Keratinocyte (primary cell): ENCODE data around the gene DAGLA. TPM values are rescaled to one million over a fixed set of nuclear protein-coding genes. Genes with fewer than 3 reads are reported as not detected.

Experiments used
- DNase-seq: peaks from one replicate; pipeline ENCODE4 v3.0.0-alpha.2; 2011; ENCODE audit warnings: low read depth, missing footprints, low spot score
- FAIRE-seq: peaks from 2 replicates; lab custom pipeline; 2011; peaks lifted over from hg19 to GRCh38; lab: Jason Lieb, UNC
- H2AFZ ChIP-seq: 2 replicates; pipeline ENCODE4 v1.6.0; 2012; ENCODE audit warnings: low read length, control low read depth, inconsistent platforms; ENCODE audit not compliant: control insufficient read depth
- H3K27ac ChIP-seq: 2 replicates; pipeline ENCODE4 v1.5.1; 2011; ENCODE audit warnings: low read length; ENCODE audit not compliant: control insufficient read depth, insufficient read depth
- H3K27me3 ChIP-seq: 3 replicates; pipeline ENCODE4 v1.6.0; 2011; ENCODE audit warnings: low read length; ENCODE audit not compliant: control insufficient read depth, insufficient read depth; ENCODE audit errors: extremely low read depth
- H3K36me3 ChIP-seq, 2 experiments: 2 replicates in 1 of 2; 3 replicates in 1 of 2; pipeline ENCODE4 v1.5.1; 2011; ENCODE audit warnings: low read length in 2 of 2, mild to moderate bottlenecking in 1 of 2; ENCODE audit not compliant: control insufficient read depth in 2 of 2, insufficient read depth in 2 of 2; ENCODE audit errors: extremely low read depth in 1 of 2
- H3K4me1 ChIP-seq: 3 replicates; pipeline ENCODE4 v1.5.1; 2011; ENCODE audit warnings: low read length; ENCODE audit not compliant: control insufficient read depth, insufficient read depth; ENCODE audit errors: extremely low read depth
- H3K4me2 ChIP-seq: 3 replicates; pipeline ENCODE4 v1.6.0; 2011; ENCODE audit warnings: low read depth, low read length; ENCODE audit not compliant: control insufficient read depth, insufficient read depth; ENCODE audit errors: extremely low read depth
- H3K4me3 ChIP-seq, 3 experiments: fragments of 200-600 bp in 1 of 3; sonication (generic) in 1 of 3; 2 replicates in 2 of 3; 3 replicates in 1 of 3; pipeline ENCODE4 v1.5.1; 2011 to 2016; ENCODE audit warnings: low read length in 3 of 3, mild to moderate bottlenecking in 3 of 3, control low read depth in 2 of 3, inconsistent platforms in 1 of 3, low read depth in 1 of 3, mixed read lengths in 1 of 3, mixed run types in 1 of 3, moderate library complexity in 1 of 3; ENCODE audit not compliant: control insufficient read depth in 2 of 3, insufficient read depth in 2 of 3; ENCODE audit errors: extremely low read depth in 1 of 3
- H3K79me2 ChIP-seq: 2 replicates; pipeline ENCODE4 v1.6.0; 2012; ENCODE audit warnings: low read length; ENCODE audit not compliant: control insufficient read depth, insufficient read depth
- H3K9ac ChIP-seq: 3 replicates; pipeline ENCODE4 v1.6.0; 2011; ENCODE audit warnings: low read length; ENCODE audit not compliant: control insufficient read depth, insufficient read depth; ENCODE audit errors: extremely low read depth
- H3K9me1 ChIP-seq: 3 replicates; pipeline ENCODE4 v1.6.0; 2011; ENCODE audit warnings: low read length; ENCODE audit not compliant: control insufficient read depth, insufficient read depth; ENCODE audit errors: extremely low read depth
- H3K9me3 ChIP-seq: 2 replicates; pipeline ENCODE4 v1.5.1; 2012; ENCODE audit warnings: low read depth, low read length; ENCODE audit not compliant: control insufficient read depth
- H4K20me1 ChIP-seq: 3 replicates; pipeline ENCODE4 v1.6.0; 2011; ENCODE audit warnings: low read length; ENCODE audit not compliant: control insufficient read depth, insufficient read depth; ENCODE audit errors: extremely low read depth
- CTCF ChIP-seq, 3 experiments: IDR thresholded peaks in 1 of 3; conservative IDR thresholded peaks in 1 of 3; optimal IDR thresholded peaks in 1 of 3; 2 replicates in 2 of 3; 3 replicates in 1 of 3; pipeline versions ENCODE3 to v1.5.1; 2011; ENCODE audit warnings: low read length in 3 of 3, mild to moderate bottlenecking in 3 of 3, moderate library complexity in 2 of 3, control low read depth in 1 of 3, inconsistent platforms in 1 of 3; ENCODE audit not compliant: insufficient read depth in 2 of 3; ENCODE audit errors: extremely low read depth in 1 of 3
- EZH2 ChIP-seq: IDR thresholded peaks from one replicate; pipeline ENCODE4 v1.6.1; 2012; ENCODE audit warnings: inconsistent platforms, mild to moderate bottlenecking, low read length, moderate library complexity
- dilution Hi-C: fragments of 300-500 bp; cut with MboI; formaldehyde crosslinking; loops from one replicate; pipeline ENCODE4 v1.7.0; 2020; ENCODE audit warnings: low sequenced_read_pairs; ENCODE audit not compliant: extremely low pct_ligation_motif_present
- polyA plus RNA-seq, 5 experiments: library from polyadenylated mRNA; depleted of rRNA in 3 of 5; stranded (reverse) in 3 of 5; stranded (forward) in 1 of 5; unstranded in 1 of 5; fragments of >200 nt; gene quantifications; 1 replicate in 1 of 5; 2 replicates in 3 of 5; 3 replicates in 1 of 5; pipeline versions ENCODE4 v1.2.1 to v1.2.3, GENCODE V29; 2011 to 2012; ENCODE audit warnings: missing spikeins in 2 of 5, low read depth in 1 of 5, low replicate concordance in 1 of 5

Gene DAGLA
- polyA plus RNA-seq, 1 donor (not counting 4 experiments of a cell fraction or from before 2014, with no cell fraction given), result 0.03 TPM

- dilution Hi-C loops, result no loop called here
- Histone ChIP-seq H3K27me3 (peaks cover 71% of the 10 kb centered on the region), H3K79me2 (no peaks in the 10 kb centered on the region), H3K4me2 (no peak overlapping the region), H2AFZ (no peak overlapping the region), H3K36me3 (no peaks in the 10 kb centered on the region), H4K20me1 (no peaks in the 10 kb centered on the region), H3K9me1 (no peaks in the 10 kb centered on the region), H3K9me3 (no peaks in the 10 kb centered on the region), H3K4me3 (no peak overlapping the region), H3K9ac (no peak overlapping the region), H3K27ac (no peak overlapping the region), H3K4me1 (peaks cover 10% of the 10 kb centered on the region)
- FAIRE-seq (no peak), DNase-seq (no peak)
- TF ChIP-seq CTCF (optimal IDR thresholded peaks at IDR 0.05 in 1 of 3, IDR thresholded peaks at IDR 0.05 in 1 of 3, conservative IDR thresholded peaks at IDR 0.05 in 1 of 3; ENCODE audit: extremely low read depth in 1 of 3, insufficient read depth in 2 of 3, low read length in 3 of 3) (no peak), EZH2 (no peak)
Observed at GRCh38 chr11:61686469-61686868, 6.3 kb downstream of the DAGLA start.

- H3K27ac ChIP-seq, result no peak overlapping the region
- no peak overlapping the region for H3K9ac ChIP-seq
- FAIRE-seq (no peak), DNase-seq (no peak)
- dilution Hi-C loops, result no loop called here
- no peaks in the 10 kb centered on the region for H4K20me1 ChIP-seq
- no peak overlapping the region for H3K4me2 ChIP-seq
- H3K79me2 ChIP-seq, result no peaks in the 10 kb centered on the region
- H3K36me3 ChIP-seq, result no peaks in the 10 kb centered on the region
- no peak overlapping the region for H2AFZ ChIP-seq
- TF ChIP-seq EZH2, result no peak
- TF ChIP-seq CTCF (optimal IDR thresholded peaks at IDR 0.05 in 1 of 3, IDR thresholded peaks at IDR 0.05 in 1 of 3, conservative IDR thresholded peaks at IDR 0.05 in 1 of 3; ENCODE audit: extremely low read depth in 1 of 3, insufficient read depth in 2 of 3, low read length in 3 of 3), result no peak
- peaks cover 10% of the 10 kb centered on the region for H3K4me1 ChIP-seq
- H3K9me3 ChIP-seq, result no peaks in the 10 kb centered on the region
- no peaks in the 10 kb centered on the region for H3K9me1 ChIP-seq
- peaks cover 62% of the 10 kb centered on the region for H3K27me3 ChIP-seq
- H3K4me3 ChIP-seq, result no peak overlapping the region
Observed at GRCh38 chr11:61687420-61687819, 7.2 kb downstream of the DAGLA start.
